Activated T-helper 1 cell treated with anti-CD3 and anti-CD28 coated beads, Interleukin-12 subunit alpha, Interleukin-12 subunit beta, Interleukin-2, Interleukin-4 antibody, amounts not matched to agents 30 ng/mL and 10 ng/mL and 1 ng/mL, durations not matched to agents 14 hours and 24 hours and 36 hours (primary cell): ENCODE results near the gene DRC7. TPM values are rescaled to one million over a fixed set of nuclear protein-coding genes. Genes with fewer than 3 reads are reported as not detected.
"Not testable (repeated sequence)": the region's sequence is repeated elsewhere in the genome, so short reads cannot be mapped to it uniquely, and the experiment has no call there.

ENCODE experiments used
- DNase-seq: peaks from one replicate; pipeline ENCODE4 v3.0.0; 2021; ENCODE audit warnings: low spot score
- H3K27ac Mint-ChIP-seq: one replicate; pipeline ENCODE4 v1.8.0; 2021; ENCODE audit warnings: mild to moderate bottlenecking, mixed read lengths
- H3K27me3 Mint-ChIP-seq: one replicate; pipeline ENCODE4 v1.8.0; 2022; ENCODE audit warnings: mild to moderate bottlenecking, moderate library complexity, mixed read lengths; ENCODE audit not compliant: insufficient read depth
- H3K36me3 Mint-ChIP-seq: one replicate; pipeline ENCODE4 v1.8.0; 2021; ENCODE audit warnings: low read depth, mixed read lengths
- H3K4me1 Mint-ChIP-seq: one replicate; pipeline ENCODE4 v1.8.0; 2021; ENCODE audit warnings: low read depth, mixed read lengths
- H3K4me3 Mint-ChIP-seq: one replicate; pipeline ENCODE4 v1.8.0; 2021; ENCODE audit warnings: mild to moderate bottlenecking, moderate library complexity, mixed read lengths
- H3K9me3 Mint-ChIP-seq: one replicate; pipeline ENCODE4 v1.8.0; 2021; ENCODE audit warnings: mixed read lengths
- intact Hi-C: fragments of 100-400 bp; cut with micrococcal nuclease; formaldehyde crosslinking; loops from one replicate; pipeline ENCODE4 v1.15.1; 2024
- total RNA-seq: library from RNA; stranded (reverse); gene quantifications from 2 replicates; pipeline ENCODE4 v1.2.3, GENCODE V29; 2022

DRC7 gene
- total RNA-seq, 1 donor from 2014 or later = not detected

- Mint-ChIP-seq H3K4me1 (no peaks in the 10 kb centered on the region), H3K27ac (no peak overlapping the region), H3K27me3 (no peaks in the 10 kb centered on the region)
Measured at GRCh38 chr16:57725151-57725550, 30.5 kb downstream of the DRC7 start.

GRCh38 chr16:57725554-57725953, 30.9 kb downstream of the DRC7 start:
- no peaks in the 10 kb centered on the region for H3K9me3 Mint-ChIP-seq
- no peaks in the 10 kb centered on the region for H3K27me3 Mint-ChIP-seq
- no peak for DNase-seq
- no peaks in the 10 kb centered on the region for H3K4me1 Mint-ChIP-seq
- intact Hi-C loops = no loop called here
- H3K27ac Mint-ChIP-seq = no peak overlapping the region
- H3K4me3 Mint-ChIP-seq = no peak overlapping the region
- H3K36me3 Mint-ChIP-seq = no peaks in the 10 kb centered on the region

More at GRCh38 chr16:57725151-57725550, 30.5 kb downstream of the DRC7 start:
- H3K36me3 Mint-ChIP-seq = no peaks in the 10 kb centered on the region
- intact Hi-C loops = no loop called here
- H3K9me3 Mint-ChIP-seq = no peaks in the 10 kb centered on the region
- DNase-seq = no peak
- no peak overlapping the region for H3K4me3 Mint-ChIP-seq

DNA sequence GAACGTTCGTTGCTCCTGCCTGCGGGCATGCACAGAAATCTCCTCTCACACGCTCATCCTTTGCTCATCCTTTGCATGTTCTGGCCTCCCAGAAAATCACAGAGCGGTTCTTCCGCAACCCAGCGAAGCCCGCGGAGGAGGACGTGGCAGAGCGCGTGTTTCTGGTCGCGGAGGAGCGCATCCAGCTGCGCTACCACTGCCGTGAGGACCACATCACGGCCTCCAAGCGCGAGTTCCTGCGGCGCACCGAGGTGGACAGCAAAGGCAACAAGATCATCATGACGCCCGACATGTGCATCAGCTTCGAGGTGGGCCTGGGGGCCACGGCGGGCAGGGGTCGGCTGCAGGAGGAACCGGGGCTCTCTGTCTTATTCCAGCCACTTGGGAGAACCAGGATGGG, 31.4 kb downstream of the DRC7 start:
- Mint-ChIP-seq H3K9me3 (no peaks in the 10 kb centered on the region), H3K27me3 (no peaks in the 10 kb centered on the region), H3K4me1 (no peaks in the 10 kb centered on the region), H3K4me3 (no peak overlapping the region), H3K36me3 (no peaks in the 10 kb centered on the region), H3K27ac (no peak overlapping the region)
- DNase-seq = no peak
- intact Hi-C loops = no loop called here

GRCh38 chr16:57726433-57726947, 31.9 kb downstream of the DRC7 start:
- no peaks in the 10 kb centered on the region for H3K27me3 Mint-ChIP-seq
- H3K27ac Mint-ChIP-seq = no peak overlapping the region
- H3K36me3 Mint-ChIP-seq = no peaks in the 10 kb centered on the region
- no peak overlapping the region for H3K4me3 Mint-ChIP-seq
- intact Hi-C loops = no loop called here
- no peak for DNase-seq
- peaks cover 4% of the 10 kb centered on the region for H3K9me3 Mint-ChIP-seq
- no peaks in the 10 kb centered on the region for H3K4me1 Mint-ChIP-seq

- H3K4me1 Mint-ChIP-seq = no peaks in the 10 kb centered on the region
- H3K9me3 Mint-ChIP-seq = peaks cover 12% of the 10 kb centered on the region
- no peaks in the 10 kb centered on the region for H3K27me3 Mint-ChIP-seq
- DNase-seq = no peak
- H3K36me3 Mint-ChIP-seq = peaks cover under 1% of the 10 kb centered on the region
- H3K4me3 Mint-ChIP-seq = no peak overlapping the region
- intact Hi-C loops = no loop called here
- peak overlapping the region; percentile 21 for H3K27ac Mint-ChIP-seq
Measured at GRCh38 chr16:57727610-57728009, 33.0 kb downstream of the DRC7 start.

DNA sequence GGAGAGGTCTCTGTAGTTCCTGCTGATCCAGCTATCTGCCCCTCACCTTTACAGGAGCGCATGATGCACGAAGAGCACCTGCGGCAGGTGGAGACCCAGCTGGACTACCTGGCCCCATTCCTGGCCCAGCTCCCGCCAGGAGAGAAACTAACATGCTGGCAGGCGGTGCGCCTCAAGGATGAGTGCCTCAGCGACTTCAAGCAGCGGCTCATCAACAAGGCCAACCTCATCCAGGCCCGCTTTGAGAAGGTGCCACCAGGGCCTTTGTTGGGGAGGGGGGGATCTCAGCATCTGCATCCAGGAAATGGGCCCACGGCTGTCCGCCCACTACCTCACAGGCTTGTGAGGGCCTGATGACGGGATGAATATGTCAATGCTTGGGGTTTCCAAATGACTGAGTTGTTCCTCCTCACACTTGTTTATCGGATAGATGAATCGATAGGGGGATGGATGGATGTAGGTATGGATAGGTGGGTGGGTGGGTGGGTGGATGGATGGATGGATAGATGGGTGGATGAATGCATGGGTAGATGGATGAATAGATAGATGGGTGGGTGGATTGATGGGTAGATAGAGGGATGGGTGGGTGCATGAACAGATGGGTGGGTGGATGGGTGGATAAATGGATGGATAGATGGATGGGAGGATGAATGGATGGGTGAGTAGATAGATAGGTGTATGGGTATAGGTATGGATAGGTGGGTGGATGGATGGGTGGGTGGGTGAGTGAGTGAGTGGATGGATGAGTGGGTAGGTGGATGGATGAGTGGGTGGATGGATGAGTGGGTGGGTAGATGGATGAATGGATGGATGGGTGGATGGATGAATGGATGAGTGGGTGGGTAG, 34.0 kb downstream of the DRC7 start:
- intact Hi-C loops = no loop called here
- no peak for DNase-seq
- Mint-ChIP-seq H3K9me3 (peaks cover 22% of the 10 kb centered on the region), H3K4me1 (no peaks in the 10 kb centered on the region), H3K36me3 (peaks cover 8% of the 10 kb centered on the region), H3K27ac (peak overlapping the region; percentile 61), H3K4me3 (no peak overlapping the region), H3K27me3 (no peaks in the 10 kb centered on the region)

DNA sequence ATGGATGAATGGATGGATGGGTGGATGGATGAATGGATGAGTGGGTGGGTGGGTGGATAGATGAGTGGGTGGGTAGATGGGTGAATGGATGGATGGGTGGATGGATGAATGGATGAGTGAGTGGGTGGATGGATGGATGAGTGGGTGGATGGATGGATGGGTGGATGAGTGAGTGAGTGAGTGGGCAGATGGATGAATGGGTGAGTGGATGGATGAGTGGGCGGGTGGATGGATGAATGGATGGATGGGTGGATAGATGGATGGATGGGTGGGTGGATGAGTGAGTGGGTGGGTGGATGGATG, 34.5 kb downstream of the DRC7 start:
- peaks cover 22% of the 10 kb centered on the region for H3K9me3 Mint-ChIP-seq
- no peak overlapping the region for H3K4me3 Mint-ChIP-seq
- intact Hi-C loops = no loop called here
- no peaks in the 10 kb centered on the region for H3K4me1 Mint-ChIP-seq
- DNase-seq = no peak
- peaks cover 8% of the 10 kb centered on the region for H3K36me3 Mint-ChIP-seq
- H3K27me3 Mint-ChIP-seq = no peaks in the 10 kb centered on the region
- H3K27ac Mint-ChIP-seq = peak overlapping the region; percentile 86

DNA sequence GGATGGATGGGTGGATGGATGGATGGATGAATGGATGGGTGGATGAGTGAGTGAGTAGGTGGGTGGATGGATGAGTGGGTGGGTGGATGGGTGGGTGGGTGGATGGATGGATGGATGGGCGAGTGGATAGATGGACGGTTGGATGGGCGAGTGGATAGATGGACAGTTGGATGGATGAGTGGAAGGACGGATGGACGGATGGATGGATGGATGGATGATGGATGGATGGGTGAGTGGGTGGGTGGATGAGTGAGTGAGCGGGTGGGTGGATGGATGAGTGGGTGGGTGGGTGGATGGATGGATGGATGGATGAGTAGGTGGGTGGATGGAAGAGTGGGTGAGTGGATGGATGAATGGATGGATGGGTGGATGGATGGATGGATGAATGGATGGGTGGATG, 35.2 kb downstream of the DRC7 start:
- H3K4me3 Mint-ChIP-seq, DNase-seq, H3K27me3 Mint-ChIP-seq, H3K4me1 Mint-ChIP-seq, intact Hi-C loops, H3K27ac Mint-ChIP-seq, H3K36me3 Mint-ChIP-seq: not testable (repeated sequence)
- H3K9me3 Mint-ChIP-seq = peaks cover 22% of the 10 kb centered on the region

DNA sequence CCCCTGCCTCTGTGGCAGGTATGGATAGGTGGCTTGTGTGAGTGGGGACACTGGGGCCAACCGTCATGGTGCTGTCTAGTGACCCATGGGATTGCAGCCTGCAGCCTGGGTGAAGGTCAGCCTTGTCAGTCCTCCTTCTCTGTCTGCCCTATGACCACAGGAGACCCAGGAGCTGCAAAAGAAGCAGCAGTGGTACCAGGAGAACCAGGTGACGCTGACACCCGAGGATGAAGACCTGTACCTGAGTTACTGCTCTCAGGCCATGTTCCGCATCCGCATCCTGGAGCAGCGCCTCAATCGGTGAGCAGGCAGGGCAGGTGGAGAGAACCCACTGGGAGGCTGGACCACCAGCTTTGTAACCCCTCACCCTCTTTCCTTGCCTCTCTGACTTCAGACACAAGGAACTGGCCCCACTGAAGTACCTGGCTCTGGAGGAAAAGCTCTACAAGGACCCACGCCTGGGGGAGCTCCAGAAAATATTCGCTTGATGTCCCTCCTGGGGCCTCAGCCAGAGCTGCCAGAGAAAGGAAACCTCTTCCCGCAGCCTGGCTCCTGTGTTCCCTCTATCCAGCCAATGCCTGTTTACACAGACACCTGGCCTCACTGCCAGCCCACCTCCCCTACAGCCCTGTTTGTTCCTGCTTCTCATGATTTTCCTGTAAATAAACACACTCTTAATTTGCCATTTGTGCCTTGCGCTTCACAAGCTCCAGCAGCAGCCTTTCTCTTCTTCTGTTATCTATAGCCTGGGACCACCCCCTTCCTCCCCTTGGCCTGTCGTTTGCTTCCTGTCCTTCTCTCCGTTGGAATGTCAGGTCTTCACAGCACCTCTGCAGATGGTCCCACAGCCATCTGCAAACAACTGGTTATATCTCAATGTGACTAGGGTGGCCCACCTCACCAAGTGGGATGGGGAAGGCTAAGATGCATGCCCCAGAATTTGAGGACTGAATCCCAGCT, 36.4 kb downstream of the DRC7 start:
- Mint-ChIP-seq H3K9me3 (peaks cover 22% of the 10 kb centered on the region), H3K27me3 (no peaks in the 10 kb centered on the region), H3K27ac (no peak overlapping the region), H3K4me1 (no peaks in the 10 kb centered on the region), H3K4me3 (no peak overlapping the region), H3K36me3 (peaks cover 8% of the 10 kb centered on the region)
- DNase-seq = no peak
- intact Hi-C loops = no loop called here

- Mint-ChIP-seq H3K27me3 (no peaks in the 10 kb centered on the region), H3K4me3 (no peak overlapping the region), H3K4me1 (peaks cover 10% of the 10 kb centered on the region), H3K36me3 (peaks cover 8% of the 10 kb centered on the region), H3K9me3 (peaks cover 22% of the 10 kb centered on the region), H3K27ac (no peak overlapping the region)
- intact Hi-C loops = no loop called here
- no peak for DNase-seq
Measured at GRCh38 chr16:57732037-57732436, 37.4 kb downstream of the DRC7 start.

- Mint-ChIP-seq H3K9me3 (peaks cover 22% of the 10 kb centered on the region), H3K4me1 (peaks cover 16% of the 10 kb centered on the region), H3K36me3 (peaks cover 8% of the 10 kb centered on the region), H3K27ac (no peak overlapping the region), H3K27me3 (no peaks in the 10 kb centered on the region), H3K4me3 (peak overlapping the region; percentile 64)
- intact Hi-C loops = no loop called here
- no peak for DNase-seq
Measured at GRCh38 chr16:57732714-57733113, 38.1 kb downstream of the DRC7 start.

GRCh38 chr16:57734308-57734924, 39.8 kb downstream of the DRC7 start:
- H3K27ac Mint-ChIP-seq = peak overlapping the region; percentile 97
- peaks cover 8% of the 10 kb centered on the region for H3K36me3 Mint-ChIP-seq
- no peaks in the 10 kb centered on the region for H3K27me3 Mint-ChIP-seq
- H3K4me1 Mint-ChIP-seq = peaks cover 19% of the 10 kb centered on the region
- H3K4me3 Mint-ChIP-seq = peak overlapping the region; percentile 97
- DNase-seq = no peak
- peaks cover 22% of the 10 kb centered on the region for H3K9me3 Mint-ChIP-seq
- intact Hi-C loops = loop anchor here (2.0 kb wide), 1 partner anchor 548 kb away; the partner anchor contains the start of genes PSME3IP1 and RSPRY1
